Keratinocyte (primary cell): ENCODE data around the gene PFN1.

Experiments
- CTCF ChIP-seq, 3 experiments: IDR thresholded peaks in 1 of 3; conservative IDR thresholded peaks in 1 of 3; optimal IDR thresholded peaks in 1 of 3; 2 replicates in 2 of 3; 3 replicates in 1 of 3; pipeline versions ENCODE3 to v1.5.1; 2011; ENCODE audit warnings: low read length in 3 of 3, mild to moderate bottlenecking in 3 of 3, moderate library complexity in 2 of 3, control low read depth in 1 of 3, inconsistent platforms in 1 of 3; ENCODE audit not compliant: insufficient read depth in 2 of 3; ENCODE audit errors: extremely low read depth in 1 of 3
- EZH2 ChIP-seq: IDR thresholded peaks from one replicate; pipeline ENCODE4 v1.6.1; 2012; ENCODE audit warnings: inconsistent platforms, mild to moderate bottlenecking, low read length, moderate library complexity

DNA sequence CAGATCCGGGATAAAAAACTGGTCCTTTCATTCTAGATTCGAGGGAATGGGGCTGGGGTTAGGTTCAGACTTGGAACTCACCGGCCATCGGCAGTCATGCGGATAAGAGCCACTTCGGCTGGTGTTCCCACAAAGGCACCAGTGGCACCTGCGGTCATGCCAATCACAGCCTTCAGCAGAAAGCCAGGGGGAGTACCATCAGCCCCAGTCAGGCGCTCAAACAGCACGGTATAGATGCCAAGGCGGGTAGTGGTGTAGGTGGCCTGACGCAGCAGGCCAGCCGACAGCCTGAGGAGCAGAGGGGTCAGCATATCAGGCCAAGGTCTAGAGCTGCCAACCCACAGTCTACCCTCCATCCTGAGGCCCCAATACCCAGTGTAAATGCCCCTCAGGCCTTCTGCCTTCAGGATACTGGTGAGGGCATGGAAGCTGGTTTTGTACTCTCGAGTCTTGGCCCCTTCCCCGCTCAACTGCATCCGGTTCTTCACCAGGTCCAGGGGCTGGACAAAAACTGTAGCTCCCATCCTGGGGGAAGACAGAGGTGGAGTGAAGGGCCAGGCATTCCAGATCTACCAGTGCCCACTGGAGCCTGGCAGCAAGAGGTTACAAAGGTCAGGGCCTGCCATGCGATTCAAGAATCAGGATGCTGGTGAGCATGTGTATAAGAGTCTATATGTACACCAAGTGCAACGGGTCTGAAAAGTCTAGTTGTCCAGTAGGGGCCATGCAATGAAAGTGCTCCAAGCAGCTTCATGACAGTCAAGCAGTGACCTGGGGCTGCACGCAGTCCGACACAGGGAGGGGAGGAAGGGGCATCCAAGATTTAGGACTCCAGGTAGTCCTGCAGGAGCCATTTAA, 9.4 kb downstream of the PFN1 start:
- TF ChIP-seq CTCF (optimal IDR thresholded peaks at IDR 0.05 in 1 of 3, IDR thresholded peaks at IDR 0.05 in 1 of 3, conservative IDR thresholded peaks at IDR 0.05 in 1 of 3; ENCODE audit: extremely low read depth in 1 of 3, insufficient read depth in 2 of 3, low read length in 3 of 3), result no peak
- no peak for TF ChIP-seq EZH2
